Ovary (tissue), 3 donors: ENCODE measurements around the gene FBXO44.

Experiments used
- CTCF ChIP-seq, 3 donors: fragments of 450-650 bp in 2 of 3; fragments of 200-600 bp in 1 of 3; IDR thresholded peaks; one replicate each; pipeline versions ENCODE4 v1.5.1 to v1.8.0; 2016 to 2022; ENCODE audit warnings: antibody characterized with exemption in 3 of 3, mild to moderate bottlenecking in 1 of 3
- EP300 ChIP-seq: sonication (generic); formaldehyde crosslinking; IDR thresholded peaks from one replicate; pipeline ENCODE4 v1.6.1; 2017; ENCODE audit warnings: antibody characterized with exemption
- POLR2A ChIP-seq: fragments of 450-650 bp; IDR thresholded peaks from one replicate; pipeline ENCODE4 v1.6.1; 2017; ENCODE audit warnings: antibody characterized with exemption, mild to moderate bottlenecking, moderate library complexity
- donor health status: DM: no; HTN: no; CAD: no.

GRCh38 chr1:11704194-11704529, 49.5 kb downstream of the FBXO44 start:
- TF ChIP-seq CTCF (IDR thresholded peaks at IDR 0.05), result no peak
- no peak for TF ChIP-seq POLR2A
- no peak for TF ChIP-seq EP300
